NCI-H1436 treated with DMSO at 0.1 percent for 48 hours (cell line): ENCODE measurements around the gene COL27A1.
"Not testable (repeated sequence)": the region's sequence is repeated elsewhere in the genome, so short reads cannot be mapped to it uniquely, and the experiment has no call there.

Experiments used
- DNase-seq: peaks from one replicate; lab custom pipeline; 2025; lab: John Stamatoyannopoulos, UW

COL27A1 gene

GRCh38 chr9:114324492-114324891 lies 169.2 kb downstream of the COL27A1 start:
- no peak for DNase-seq

GRCh38 chr9:114324965-114325364 lies 169.6 kb downstream of the COL27A1 start:
- DNase-seq = not testable (repeated sequence)

GRCh38 chr9:114325684-114326254 lies 170.4 kb downstream of the COL27A1 start:
- DNase-seq = not testable (repeated sequence)

- DNase-seq = no peak
Measured at GRCh38 chr9:114327749-114328148, 172.4 kb downstream of the COL27A1 start.

- DNase-seq = not testable (repeated sequence)
Measured at GRCh38 chr9:114328357-114328820, 173.1 kb downstream of the COL27A1 start.

- not testable (repeated sequence) for DNase-seq
Measured at GRCh38 chr9:114328937-114329624, 173.7 kb downstream of the COL27A1 start.

- not testable (repeated sequence) for DNase-seq
Measured at GRCh38 chr9:114329625-114330022, 174.3 kb downstream of the COL27A1 start, which contains the start of gene ORM2. Gene ORM2, plus strand, starts transcription at chr9:114329869. Its CDS starts 36 bp downstream, at chr9:114329905.

GRCh38 chr9:114330636-114331035 lies 175.3 kb downstream of the COL27A1 start:
- no peak for DNase-seq

- not testable (repeated sequence) for DNase-seq
Measured at GRCh38 chr9:114331229-114332195, 176.2 kb downstream of the COL27A1 start.

- DNase-seq = not testable (repeated sequence)
Measured at GRCh38 chr9:114332474-114333040, 177.2 kb downstream of the COL27A1 start.

- DNase-seq = not testable (repeated sequence)
Measured at GRCh38 chr9:114333718-114334117, 178.4 kb downstream of the COL27A1 start.

- DNase-seq = no peak
Measured at GRCh38 chr9:114334490-114334889, 179.2 kb downstream of the COL27A1 start.

GRCh38 chr9:114335745-114336144 lies 180.4 kb downstream of the COL27A1 start:
- no peak for DNase-seq

GRCh38 chr9:114336157-114336556 lies 180.8 kb downstream of the COL27A1 start:
- no peak for DNase-seq

- no peak for DNase-seq
Measured at GRCh38 chr9:114336699-114337395, 181.5 kb downstream of the COL27A1 start.

- no peak for DNase-seq
Measured at GRCh38 chr9:114338187-114338586, 182.8 kb downstream of the COL27A1 start.

GRCh38 chr9:114339130-114339908 lies 184.0 kb downstream of the COL27A1 start:
- no peak for DNase-seq

GRCh38 chr9:114341152-114341830 lies 186.0 kb downstream of the COL27A1 start:
- DNase-seq = no peak

GRCh38 chr9:114341991-114342390 lies 186.7 kb downstream of the COL27A1 start:
- DNase-seq = no peak
